Psoas muscle (tissue), 8 donors: Measurements from ENCODE around the gene RASL11B. TPM values are rescaled to one million over a fixed set of nuclear protein-coding genes. Genes with fewer than 3 reads are reported as not detected.
"Not testable (repeated sequence)": the region's sequence is repeated elsewhere in the genome, so short reads cannot be mapped to it uniquely, and the experiment has no call there.

ENCODE experiments used
- ATAC-seq, 4 donors: fragments of 200-7000 bp; cut with Tn5 transposase; one replicate each; pipeline ENCODE4 v1.9.1; 2020; ENCODE audit warnings: moderate library complexity in 3 of 4, mild to moderate bottlenecking in 2 of 4
- DNase-seq, 2 donors: peaks; one replicate each; pipeline ENCODE4 v3.0.0-alpha.2; 2020
- H3K27ac ChIP-seq: fragments of 200-600 bp; one replicate; pipeline ENCODE4 v1.8.0; 2022
- H3K27me3 ChIP-seq, 3 donors: fragments of 200-600 bp in 1 of 3; one replicate each; pipeline versions ENCODE4 v1.6.1 to v1.8.0; 2013 to 2022; ENCODE audit warnings: low read length in 2 of 3, mild to moderate bottlenecking in 2 of 3, moderate library complexity in 1 of 3; ENCODE audit not compliant: insufficient read depth in 3 of 3
- H3K36me3 ChIP-seq, 2 donors: fragments of 200-600 bp in 1 of 2; one replicate each; pipeline versions ENCODE4 v1.6.1 to v1.8.0; 2013 to 2022; ENCODE audit warnings: low read depth in 1 of 2, mild to moderate bottlenecking in 1 of 2, moderate library complexity in 1 of 2; ENCODE audit not compliant: insufficient read depth in 1 of 2
- H3K4me1 ChIP-seq: fragments of 200-600 bp; one replicate; pipeline ENCODE4 v1.8.0; 2022
- H3K4me3 ChIP-seq: fragments of 200-600 bp; one replicate; pipeline ENCODE4 v1.8.0; 2022; ENCODE audit warnings: mild to moderate bottlenecking
- H3K9me3 ChIP-seq: fragments of 200-600 bp; one replicate; pipeline ENCODE4 v1.8.0; 2022
- CTCF ChIP-seq: fragments of 200-600 bp; IDR thresholded peaks from one replicate; pipeline ENCODE4 v1.8.0; 2022; ENCODE audit warnings: antibody characterized with exemption
- WGBS, 3 donors: extraction: QIAGEN DNeasy Blood & Tissue Kit; methylation state at CpG; one replicate each; pipeline versions ENCODE4 v1.1.6 to v1.1.7; 2013; 5-methylcytosine and 5-hydroxymethylcytosine counted together
- intact Hi-C, 2 donors: fragments of 100-400 bp; cut with DNase I; formaldehyde crosslinking; loops; one replicate each; pipeline versions ENCODE4 v1.11.0 to v1.14.2; 2022
- polyA plus RNA-seq, 3 donors: library from polyadenylated mRNA; stranded (reverse); fragments of 200-250 nt; gene quantifications; one replicate each; pipeline ENCODE4 v1.2.3, GENCODE V29; 2013
- total RNA-seq, 4 donors: library from RNA; stranded (reverse); fragmentation: NEBNext Ultra II Directional in 2 of 4; extraction: Animal tissue kit (Norgen Biotek cat#: 25700) in 2 of 4; gene quantifications; one replicate each; pipeline versions ENCODE4 v1.2.1 to v1.2.4, GENCODE V29; 2021 to 2023
- donor health status: healthy with polysubstance abuse.
- donor health status: DM: no; HTN: no; CAD: no; lungs with moderate emphysema.
- donor health status: Bipolar disorder and iron deficiency.
- donor health status: healthy.
- donor health status: DM: yes; HTN: yes; CAD: no.
- donor health status: DM: no; HTN: no; CAD: no.
- donor health status: DM: no; HTN: no; CAD: no.
- donor health status: DM: yes; HTN: yes; CAD: no.

Gene RASL11B
- total and polyA plus RNA-seq, 7 donors: 0.08 to 1.8 (median 0.33) TPM; not detected in 1

- 51 to 78% (median 64%) methylated on average over 3 of the region's 3 CpGs for WGBS, 3 donors
Measured at GRCh38 chr4:52833941-52834525, 28.1 kb upstream of the RASL11B start.

GRCh38 chr4:52834641-52835456, 27.3 kb upstream of the RASL11B start:
- intact Hi-C loops: loop anchor here (5.0 to 10.0 kb wide), 2 partner anchors 123 to 790 kb away; no protein-coding TSS in a partner anchor
- not testable (repeated sequence) for DNase-seq, H3K4me3 ChIP-seq, H3K9me3 ChIP-seq, ATAC-seq, H3K36me3 ChIP-seq, H3K27ac ChIP-seq, H3K27me3 ChIP-seq
- 91 to 96% (median 91%) methylated on average over 8 of the region's 8 CpGs for WGBS, 3 donors
- peaks cover 19% of the 10 kb centered on the region for H3K4me1 ChIP-seq

More at GRCh38 chr4:52833941-52834525, 28.1 kb upstream of the RASL11B start:
- intact Hi-C loops: loop anchor here (5.0 to 10.0 kb wide), 2 partner anchors 122 to 789 kb away; no protein-coding TSS in a partner anchor
- no peak for DNase-seq
- peak; percentile 62 to 90 (median 76) for ATAC-seq
- no peaks in the 10 kb centered on the region for H3K9me3 ChIP-seq
- TF ChIP-seq CTCF: no peak
- H3K27me3 ChIP-seq: no peaks in the 10 kb centered on the region
- no peaks in the 10 kb centered on the region for H3K36me3 ChIP-seq
- H3K4me1 ChIP-seq: peaks cover 11% of the 10 kb centered on the region
- no peak overlapping the region for H3K4me3 ChIP-seq
- H3K27ac ChIP-seq: no peak overlapping the region

GRCh38 chr4:52836120-52836519, 26.0 kb upstream of the RASL11B start:
- H3K36me3 ChIP-seq: no peaks in the 10 kb centered on the region
- WGBS, 3 donors: 87 to 92% (median 92%) methylated on average over 3 of the region's 3 CpGs
- H3K27ac ChIP-seq: no peak overlapping the region
- no peak for TF ChIP-seq CTCF
- H3K27me3 ChIP-seq: no peaks in the 10 kb centered on the region
- no peak overlapping the region for H3K4me3 ChIP-seq
- intact Hi-C loops: loop anchor here in 1 of 2 donors (10.0 kb wide), 1 partner anchor 791 kb away; no protein-coding TSS in a partner anchor
- no peak for DNase-seq
- H3K9me3 ChIP-seq: no peaks in the 10 kb centered on the region
- peaks cover 32% of the 10 kb centered on the region for H3K4me1 ChIP-seq
- ATAC-seq: no peak

- DNase-seq: no peak
- Histone ChIP-seq H3K27me3 (no peaks in the 10 kb centered on the region), H3K4me3 (no peak overlapping the region), H3K27ac (no peak overlapping the region), H3K4me1 (peaks cover 32% of the 10 kb centered on the region), H3K9me3 (no peaks in the 10 kb centered on the region), H3K36me3 (no peaks in the 10 kb centered on the region)
- intact Hi-C loops: loop anchor here in 1 of 2 donors (10.0 kb wide), 1 partner anchor 792 kb away; no protein-coding TSS in a partner anchor
- no peak for ATAC-seq
- TF ChIP-seq CTCF: no peak
- 84 to 96% (median 85%) methylated on average over 7 of the region's 7 CpGs for WGBS, 3 donors
Measured at GRCh38 chr4:52836678-52837077, 25.4 kb upstream of the RASL11B start.
